ENCODE measurements around the gene AKAP6. TPM values are rescaled to one million over a fixed set of nuclear protein-coding genes. Genes with fewer than 3 reads are reported as not detected.

AKAP6 gene
- total RNA-seq, 1 donor from 2014 or later, result 6.4 TPM

GRCh38 chr14:32399920-32400319, 70.8 kb downstream of the AKAP6 start:
- DNase-seq (ENCODE audit: low spot score), result no peak
- intact Hi-C loops (cut with DNase I), result no loop called here

GRCh38 chr14:32400480-32400879, 71.4 kb downstream of the AKAP6 start:
- ATAC-seq, result no peak
- intact Hi-C loops (cut with DNase I), result no loop called here
- DNase-seq (ENCODE audit: low spot score), result no peak

More at GRCh38 chr14:32399920-32400319, 70.8 kb downstream of the AKAP6 start:
- no peak for ATAC-seq

- intact Hi-C loops (cut with DNase I), result no loop called here
- ATAC-seq, result no peak
These were observed 73.9 kb downstream of the AKAP6 start for GRCh38 chr14:32403021-32403420.

GRCh38 chr14:32403688-32404087, 74.6 kb downstream of the AKAP6 start:
- no peak for ATAC-seq
- DNase-seq (ENCODE audit: low spot score), result no peak
- intact Hi-C loops (cut with DNase I), result no loop called here

More at GRCh38 chr14:32403021-32403420, 73.9 kb downstream of the AKAP6 start:
- no peak for DNase-seq (ENCODE audit: low spot score)

- intact Hi-C loops (cut with DNase I), result no loop called here
- DNase-seq (ENCODE audit: low spot score) (no peak), ATAC-seq (no peak)
These were observed 75.9 kb downstream of the AKAP6 start for GRCh38 chr14:32404784-32405573.

- ATAC-seq (no peak), DNase-seq (ENCODE audit: low spot score) (no peak)
- intact Hi-C loops (cut with DNase I), result no loop called here
These were observed 76.8 kb downstream of the AKAP6 start for GRCh38 chr14:32405856-32406255.

GRCh38 chr14:32407130-32407529, 78.0 kb downstream of the AKAP6 start:
- no peak for DNase-seq (ENCODE audit: low spot score)
- intact Hi-C loops (cut with DNase I), result no loop called here
- no peak for ATAC-seq

GRCh38 chr14:32408018-32408417, 78.9 kb downstream of the AKAP6 start:
- ATAC-seq (no peak), DNase-seq (ENCODE audit: low spot score) (peak; percentile 78)
- intact Hi-C loops (cut with DNase I), result no loop called here

- intact Hi-C loops (cut with DNase I), result no loop called here
- DNase-seq (ENCODE audit: low spot score) (no peak), ATAC-seq (no peak)
These were observed 83.0 kb downstream of the AKAP6 start for GRCh38 chr14:32412103-32412502.

GRCh38 chr14:32412532-32412931, 83.4 kb downstream of the AKAP6 start:
- DNase-seq (ENCODE audit: low spot score) (no peak), ATAC-seq (no peak)
- intact Hi-C loops (cut with DNase I), result no loop called here

- no peak for DNase-seq (ENCODE audit: low spot score)
- ATAC-seq, result no peak
- intact Hi-C loops (cut with DNase I), result no loop called here
These were observed 85.0 kb downstream of the AKAP6 start for GRCh38 chr14:32413967-32414640.

- intact Hi-C loops (cut with DNase I), result no loop called here
- no peak for DNase-seq (ENCODE audit: low spot score)
- no peak for ATAC-seq
These were observed 85.7 kb downstream of the AKAP6 start for GRCh38 chr14:32414808-32415255.

- ATAC-seq (no peak), DNase-seq (ENCODE audit: low spot score) (no peak)
- intact Hi-C loops (cut with DNase I), result no loop called here
These were observed 89.0 kb downstream of the AKAP6 start for GRCh38 chr14:32417956-32418552.

GRCh38 chr14:32419429-32419828, 90.3 kb downstream of the AKAP6 start:
- DNase-seq (ENCODE audit: low spot score) (no peak), ATAC-seq (no peak)
- intact Hi-C loops (cut with DNase I), result no loop called here

- DNase-seq (ENCODE audit: low spot score) (no peak), ATAC-seq (no peak)
- intact Hi-C loops (cut with DNase I), result no loop called here
These were observed 92.7 kb downstream of the AKAP6 start for GRCh38 chr14:32421781-32422180.

- intact Hi-C loops (cut with DNase I), result no loop called here
- no peak for DNase-seq (ENCODE audit: low spot score)
- no peak for ATAC-seq
These were observed 93.3 kb downstream of the AKAP6 start for GRCh38 chr14:32422440-32422839.

GRCh38 chr14:32426028-32426427, 96.9 kb downstream of the AKAP6 start:
- intact Hi-C loops (cut with DNase I), result no loop called here
- ATAC-seq, result no peak

GRCh38 chr14:32426586-32427388, 97.7 kb downstream of the AKAP6 start:
- no peak for DNase-seq (ENCODE audit: low spot score)
- intact Hi-C loops (cut with DNase I), result no loop called here
- no peak for ATAC-seq

More at GRCh38 chr14:32426028-32426427, 96.9 kb downstream of the AKAP6 start:
- DNase-seq (ENCODE audit: low spot score), result no peak
